Measurements from ENCODE around the gene SRSF1. TPM values are rescaled to one million over a fixed set of nuclear protein-coding genes. Genes with fewer than 3 reads are reported as not detected.

The SRSF1 gene
- total and polyA plus RNA-seq, 2 experiments from 2014 or later = 107 to 175 TPM

DNA sequence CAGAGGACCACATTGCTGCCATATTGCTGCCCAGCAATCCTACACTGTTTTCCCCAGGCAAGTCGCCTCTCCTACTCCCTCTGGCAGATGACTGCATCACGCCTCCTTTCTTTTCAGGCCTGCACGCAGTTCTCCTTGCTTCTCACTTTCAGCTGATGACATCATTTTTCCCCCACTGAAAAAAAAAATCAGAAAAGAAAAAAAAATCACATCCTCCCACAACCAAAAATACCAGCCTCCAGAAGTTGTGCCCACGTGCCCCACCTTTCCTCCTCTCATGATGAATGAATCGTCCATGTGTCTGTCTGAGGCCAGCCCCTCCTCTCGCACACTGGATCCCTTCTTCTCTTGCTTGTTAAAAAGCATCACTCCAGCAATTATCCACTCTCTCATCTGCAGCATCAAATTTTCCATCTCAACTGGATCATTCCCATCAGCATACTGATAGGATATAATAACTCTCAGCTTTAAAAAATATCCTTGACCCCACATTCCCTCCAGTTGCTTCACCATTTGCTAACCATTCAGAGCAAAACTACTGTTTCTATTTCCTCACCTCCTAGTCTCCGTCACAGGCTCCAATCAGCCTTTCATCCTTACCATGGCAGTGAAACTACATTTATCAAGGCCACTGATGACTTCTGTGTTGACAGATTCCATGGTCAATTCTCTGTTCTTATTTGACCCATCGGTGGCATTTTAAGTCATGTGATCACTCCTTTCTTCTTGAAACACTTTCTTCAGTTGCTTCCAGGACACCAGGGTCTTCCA lies 46.1 kb upstream of the SRSF1 start:
- no peak overlapping the region for H3K27ac ChIP-seq
- no peak overlapping the region for H3K4me3 ChIP-seq
- no peaks in the 10 kb centered on the region for H3K9me2 ChIP-seq (replicated peaks; ENCODE audit: insufficient read depth)
- no peaks in the 10 kb centered on the region for H3K36me3 ChIP-seq (replicated peaks; ENCODE audit: insufficient read depth, low read depth)
- 82% methylated on average over 8 of the region's 8 CpGs for WGBS (ENCODE audit: low lambda C conversion rate, missing lambda C conversion rate)
- H3K4me2 ChIP-seq = no peak overlapping the region
- no peak overlapping the region for H2AFZ ChIP-seq
- TF ChIP-seq, protein P1, sequence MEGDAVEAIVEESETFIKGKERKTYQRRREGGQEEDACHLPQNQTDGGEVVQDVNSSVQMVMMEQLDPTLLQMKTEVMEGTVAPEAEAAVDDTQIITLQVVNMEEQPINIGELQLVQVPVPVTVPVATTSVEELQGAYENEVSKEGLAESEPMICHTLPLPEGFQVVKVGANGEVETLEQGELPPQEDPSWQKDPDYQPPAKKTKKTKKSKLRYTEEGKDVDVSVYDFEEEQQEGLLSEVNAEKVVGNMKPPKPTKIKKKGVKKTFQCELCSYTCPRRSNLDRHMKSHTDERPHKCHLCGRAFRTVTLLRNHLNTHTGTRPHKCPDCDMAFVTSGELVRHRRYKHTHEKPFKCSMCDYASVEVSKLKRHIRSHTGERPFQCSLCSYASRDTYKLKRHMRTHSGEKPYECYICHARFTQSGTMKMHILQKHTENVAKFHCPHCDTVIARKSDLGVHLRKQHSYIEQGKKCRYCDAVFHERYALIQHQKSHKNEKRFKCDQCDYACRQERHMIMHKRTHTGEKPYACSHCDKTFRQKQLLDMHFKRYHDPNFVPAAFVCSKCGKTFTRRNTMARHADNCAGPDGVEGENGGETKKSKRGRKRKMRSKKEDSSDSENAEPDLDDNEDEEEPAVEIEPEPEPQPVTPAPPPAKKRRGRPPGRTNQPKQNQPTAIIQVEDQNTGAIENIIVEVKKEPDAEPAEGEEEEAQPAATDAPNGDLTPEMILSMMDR (IDR thresholded peaks at IDR 0.05; ENCODE audit: poor library complexity) = no peak
- no peak for TF ChIP-seq EZH2 (IDR thresholded peaks at IDR 0.05; ENCODE audit: borderline replicate concordance)
- TF ChIP-seq EZH2phosphoT487 (IDR thresholded peaks at IDR 0.05; ENCODE audit: low read depth, severe bottlenecking, unreplicated experiment) = no peak
- no peaks in the 10 kb centered on the region for H4K20me1 ChIP-seq (ENCODE audit: insufficient read depth, poor library complexity, severe bottlenecking)
- H3K27me3 ChIP-seq = no peaks in the 10 kb centered on the region
- no peaks in the 10 kb centered on the region for H3K79me2 ChIP-seq
- no peaks in the 10 kb centered on the region for H3K4me1 ChIP-seq (ENCODE audit: insufficient read depth)
- no peak for DNase-seq (ENCODE audit: low spot score)
- no peaks in the 10 kb centered on the region for H3K9me3 ChIP-seq (ENCODE audit: low read depth)

GRCh38 chr17:58052407-58052806 lies 45.4 kb upstream of the SRSF1 start:
- no peak overlapping the region for H3K27ac ChIP-seq
- no peak overlapping the region for H2AFZ ChIP-seq
- no peak overlapping the region for H3K4me3 ChIP-seq
- H3K36me3 ChIP-seq (replicated peaks; ENCODE audit: insufficient read depth, low read depth) = no peaks in the 10 kb centered on the region
- no peak for DNase-seq (ENCODE audit: low spot score)
- no peaks in the 10 kb centered on the region for H3K79me2 ChIP-seq
- H3K27me3 ChIP-seq = no peaks in the 10 kb centered on the region
- 79% methylated on average over 1 of the region's 1 CpG for WGBS (ENCODE audit: low lambda C conversion rate, missing lambda C conversion rate)
- H3K4me1 ChIP-seq (ENCODE audit: insufficient read depth) = no peaks in the 10 kb centered on the region
- H3K9me3 ChIP-seq (ENCODE audit: low read depth) = no peaks in the 10 kb centered on the region
- no peak overlapping the region for H3K4me2 ChIP-seq
- H3K9me2 ChIP-seq (replicated peaks; ENCODE audit: insufficient read depth) = no peaks in the 10 kb centered on the region
- H4K20me1 ChIP-seq (ENCODE audit: insufficient read depth, poor library complexity, severe bottlenecking) = no peaks in the 10 kb centered on the region
- TF ChIP-seq, protein P1 (IDR thresholded peaks at IDR 0.05; ENCODE audit: poor library complexity) = no peak
- TF ChIP-seq EZH2phosphoT487 (IDR thresholded peaks at IDR 0.05; ENCODE audit: low read depth, severe bottlenecking, unreplicated experiment) (no peak), EZH2 (IDR thresholded peaks at IDR 0.05; ENCODE audit: borderline replicate concordance) (no peak)

- no peak overlapping the region for H2AFZ ChIP-seq
- H3K27ac ChIP-seq = no peak overlapping the region
- H3K36me3 ChIP-seq (replicated peaks; ENCODE audit: insufficient read depth, low read depth) = no peaks in the 10 kb centered on the region
- 87% methylated on average over 1 of the region's 1 CpG for WGBS (ENCODE audit: low lambda C conversion rate, missing lambda C conversion rate)
- DNase-seq (ENCODE audit: low spot score) = no peak
- no peaks in the 10 kb centered on the region for H4K20me1 ChIP-seq (ENCODE audit: insufficient read depth, poor library complexity, severe bottlenecking)
- no peak overlapping the region for H3K4me3 ChIP-seq
- no peaks in the 10 kb centered on the region for H3K4me1 ChIP-seq (ENCODE audit: insufficient read depth)
- no peaks in the 10 kb centered on the region for H3K9me3 ChIP-seq (ENCODE audit: low read depth)
- TF ChIP-seq EZH2phosphoT487 (IDR thresholded peaks at IDR 0.05; ENCODE audit: low read depth, severe bottlenecking, unreplicated experiment) (no peak), EZH2 (IDR thresholded peaks at IDR 0.05; ENCODE audit: borderline replicate concordance) (no peak)
- TF ChIP-seq, protein P1 (IDR thresholded peaks at IDR 0.05; ENCODE audit: poor library complexity) = no peak
- no peak overlapping the region for H3K4me2 ChIP-seq
- no peaks in the 10 kb centered on the region for H3K79me2 ChIP-seq
- no peaks in the 10 kb centered on the region for H3K9me2 ChIP-seq (replicated peaks; ENCODE audit: insufficient read depth)
- H3K27me3 ChIP-seq = no peaks in the 10 kb centered on the region
These were observed 44.4 kb upstream of the SRSF1 start for GRCh38 chr17:58051468-58051867.
